GM18858 (cell line): ENCODE results near the gene DMTF1.

ENCODE experiments used
- ATAC-seq: cut with Tn5 transposase; IDR thresholded peaks from one replicate; pipeline ENCODE4 v1.9.1; 2021; ENCODE audit not compliant: unreplicated experiment

Gene DMTF1

DNA sequence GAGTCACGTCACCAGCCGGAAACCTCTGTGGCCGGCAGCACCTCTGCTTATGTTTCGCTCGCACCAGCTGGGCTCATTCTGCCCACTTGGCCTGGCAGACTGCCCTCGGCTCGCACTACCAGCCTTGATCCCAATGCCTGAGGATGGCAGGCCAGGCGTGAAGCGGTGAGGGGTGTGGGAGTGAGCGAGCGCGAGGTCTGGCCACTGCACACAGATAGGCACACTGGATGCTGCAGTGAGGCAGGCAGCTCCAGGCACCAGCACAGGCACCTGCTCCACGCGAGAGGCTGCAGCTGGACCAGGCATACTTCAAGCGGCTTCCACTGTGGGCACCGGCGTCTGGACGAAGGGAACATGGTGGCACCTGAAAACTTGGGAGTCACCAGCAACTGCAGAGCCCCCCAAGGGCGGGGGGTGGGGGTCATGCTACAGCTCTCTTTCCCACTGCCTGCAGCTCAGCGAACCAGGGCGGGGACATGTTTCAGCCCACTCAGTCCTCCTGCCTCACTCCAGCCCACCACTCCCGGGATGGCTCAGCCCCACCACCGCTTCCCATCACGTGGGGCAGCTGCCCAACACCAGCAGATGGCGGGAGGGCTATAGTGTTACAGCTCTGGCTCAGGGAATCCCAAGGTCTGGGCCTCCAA is 5.4 kb upstream of the DMTF1 start:
- ATAC-seq: no peak

DNA sequence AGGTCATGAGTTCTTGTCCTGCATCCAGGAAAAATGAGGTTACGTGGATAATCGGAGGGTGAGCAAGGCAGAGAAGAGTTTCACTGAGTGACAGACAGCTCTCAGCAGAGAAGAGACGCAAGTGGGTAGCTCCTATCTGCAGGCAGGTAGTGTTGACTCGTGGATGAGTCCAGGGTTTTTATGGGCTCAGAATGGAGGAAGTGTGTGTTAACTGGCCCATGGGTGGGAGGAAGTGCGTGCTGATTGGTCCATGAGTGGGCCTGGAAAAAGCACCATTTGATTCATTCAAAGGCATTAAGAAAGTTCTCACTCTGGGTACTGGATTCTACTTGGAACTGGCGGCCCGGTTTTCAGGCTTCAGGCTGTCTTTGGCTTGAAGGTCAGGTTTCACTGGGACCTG is 4.8 kb upstream of the DMTF1 start:
- ATAC-seq: no peak

DNA sequence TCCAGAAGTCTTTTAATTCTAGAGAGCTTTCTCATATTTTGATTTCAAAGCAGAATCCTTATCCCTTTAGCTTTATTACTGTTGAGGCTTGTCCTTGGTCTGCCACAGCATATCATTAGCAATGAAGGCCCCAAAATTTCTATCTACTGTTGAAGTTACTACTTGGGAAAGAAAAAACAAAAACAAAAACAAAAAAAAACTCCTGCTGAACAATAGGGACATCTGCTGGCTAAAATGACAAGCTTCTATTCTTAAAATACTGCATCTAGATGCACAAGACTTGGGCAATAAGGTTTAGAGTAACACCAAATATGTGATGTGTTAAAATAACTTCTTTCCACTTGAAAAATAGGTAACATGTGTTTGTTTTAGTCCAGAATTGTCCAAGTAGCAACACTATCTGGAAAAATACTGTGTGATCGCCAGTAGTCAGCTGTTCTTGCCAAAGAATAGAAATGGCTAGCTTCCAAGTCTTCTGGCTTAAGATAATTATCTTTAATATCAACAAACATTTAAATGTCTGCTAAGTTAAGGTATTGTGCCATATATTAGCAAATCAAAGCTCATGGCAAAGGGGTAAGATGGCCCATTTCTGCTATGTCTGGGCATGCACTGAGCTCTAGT is 3.8 kb upstream of the DMTF1 start:
- no peak for ATAC-seq

DNA sequence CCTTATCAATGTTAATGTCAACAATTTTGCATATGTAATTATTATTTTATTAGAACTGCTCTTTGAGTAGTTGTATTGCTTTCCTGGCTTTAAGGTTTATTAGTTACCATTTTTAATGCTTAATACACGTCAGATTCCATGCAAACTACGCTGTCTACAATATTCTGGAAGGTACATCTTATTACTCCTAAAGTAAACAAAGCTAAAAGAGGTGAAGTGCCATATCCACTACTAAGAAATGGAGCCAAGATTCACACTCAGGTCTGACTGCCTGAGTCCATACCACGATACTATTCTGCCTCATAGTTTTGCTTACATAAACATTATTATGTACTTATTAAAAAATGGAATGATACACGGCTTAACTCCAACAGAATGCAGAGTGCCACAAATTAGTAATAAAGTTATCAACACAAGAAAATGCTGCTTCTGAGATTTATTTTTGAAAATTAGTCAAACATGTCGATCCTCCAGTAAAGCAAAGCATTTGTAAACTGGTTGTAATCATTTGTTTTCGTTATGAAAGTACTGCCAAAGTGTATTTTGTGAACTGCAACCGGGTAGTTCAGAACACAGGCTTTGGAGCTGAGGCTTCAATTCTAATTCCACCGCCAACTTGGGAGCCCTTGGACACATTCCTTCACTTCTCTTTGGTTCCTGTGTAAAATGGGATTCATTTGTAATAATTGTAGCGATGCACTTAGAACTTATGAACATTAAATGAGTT is 1.1 kb upstream of the DMTF1 start:
- no peak for ATAC-seq

DNA sequence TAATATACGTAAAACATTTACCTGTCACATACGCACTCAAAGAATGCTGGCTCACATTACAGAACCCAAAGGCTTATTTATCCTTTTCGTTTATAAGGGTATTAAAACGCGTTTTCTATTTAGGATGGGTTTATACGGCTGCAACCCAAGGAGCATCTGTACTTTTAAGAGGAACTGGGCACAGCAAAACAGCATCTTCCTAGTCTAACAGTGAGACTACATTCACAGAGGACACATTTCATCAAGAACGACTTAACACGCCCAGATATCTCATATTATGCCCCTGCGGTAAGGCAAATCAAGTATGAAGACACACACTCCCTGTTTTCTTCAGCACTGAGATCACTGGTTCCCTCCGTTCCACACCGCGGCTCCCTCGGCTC is 533 bp upstream of the DMTF1 start:
- ATAC-seq: peak; percentile 16

DNA sequence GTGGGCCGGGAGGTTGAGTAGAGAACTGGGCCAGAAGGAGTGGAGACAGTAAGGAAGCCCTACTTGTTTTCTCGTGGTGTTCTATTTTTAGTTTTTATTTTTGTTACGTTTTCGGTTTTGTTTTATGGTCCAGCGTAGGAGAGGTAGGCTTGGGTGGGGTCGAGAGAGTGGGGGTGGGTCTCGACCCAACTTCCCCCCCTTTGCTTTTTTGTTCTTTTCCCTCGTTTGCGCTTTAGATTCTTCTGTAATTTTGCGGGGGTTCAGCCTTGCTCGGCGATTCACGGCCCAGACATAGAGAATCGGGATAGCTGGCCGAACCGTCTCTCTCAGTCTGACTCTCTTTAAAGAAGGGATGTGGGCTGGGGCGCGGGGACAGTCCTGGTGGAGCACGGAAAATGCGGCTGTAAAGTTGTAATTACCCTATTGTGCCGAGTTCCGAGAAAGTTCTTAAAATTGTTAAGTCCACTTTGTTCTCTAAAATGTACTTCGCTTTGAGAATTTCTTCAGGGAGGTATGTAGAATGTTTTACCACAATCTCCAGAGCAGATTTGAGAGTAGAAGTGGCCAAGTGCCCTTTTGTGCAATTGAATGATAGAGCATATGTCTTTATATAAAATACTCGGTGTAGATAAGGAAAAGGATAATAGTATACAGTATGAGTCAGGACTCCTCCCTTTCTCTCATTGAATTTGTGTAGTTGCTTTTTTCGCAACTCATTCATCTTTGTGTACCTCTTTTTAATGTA is 816 bp downstream of the DMTF1 start:
- no peak for ATAC-seq

DNA sequence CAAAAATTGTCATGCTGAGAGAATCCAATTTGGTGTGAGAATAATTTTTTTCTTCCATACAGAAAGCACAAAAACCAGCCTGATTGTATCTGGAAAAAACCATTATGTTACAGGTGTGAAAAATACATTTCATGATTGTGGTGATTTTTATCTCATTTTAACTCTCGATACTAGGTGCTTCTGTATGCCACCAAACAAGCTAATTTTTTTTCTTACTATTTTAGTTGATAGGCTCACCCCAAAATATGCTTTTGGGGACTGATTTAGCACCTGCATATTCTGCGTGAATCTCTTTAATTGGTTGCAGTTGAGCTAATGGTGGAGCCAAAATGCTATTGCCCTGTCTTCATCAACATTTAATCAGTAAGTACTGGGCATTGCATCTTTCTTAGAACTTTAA is 1.9 kb downstream of the DMTF1 start:
- ATAC-seq: no peak

DNA sequence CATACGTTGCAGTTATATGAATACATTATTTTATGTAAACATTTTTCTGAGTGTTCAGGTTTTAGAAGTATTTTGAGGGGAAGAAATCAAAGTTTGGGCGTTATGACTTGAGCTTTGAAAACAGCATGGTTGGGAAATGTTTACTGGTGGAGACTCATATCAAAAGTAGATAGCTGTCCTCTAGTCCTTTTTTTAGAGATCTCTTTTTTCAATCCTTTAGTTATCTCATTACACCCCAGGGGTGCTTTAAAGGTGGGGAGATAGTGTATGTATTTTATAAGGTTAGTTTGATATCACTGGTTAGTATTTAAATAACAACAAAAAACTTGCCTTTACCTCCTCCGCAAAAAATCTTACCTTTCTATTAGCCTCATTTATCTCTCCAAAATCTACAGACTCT is 2.3 kb downstream of the DMTF1 start:
- ATAC-seq: no peak

DNA sequence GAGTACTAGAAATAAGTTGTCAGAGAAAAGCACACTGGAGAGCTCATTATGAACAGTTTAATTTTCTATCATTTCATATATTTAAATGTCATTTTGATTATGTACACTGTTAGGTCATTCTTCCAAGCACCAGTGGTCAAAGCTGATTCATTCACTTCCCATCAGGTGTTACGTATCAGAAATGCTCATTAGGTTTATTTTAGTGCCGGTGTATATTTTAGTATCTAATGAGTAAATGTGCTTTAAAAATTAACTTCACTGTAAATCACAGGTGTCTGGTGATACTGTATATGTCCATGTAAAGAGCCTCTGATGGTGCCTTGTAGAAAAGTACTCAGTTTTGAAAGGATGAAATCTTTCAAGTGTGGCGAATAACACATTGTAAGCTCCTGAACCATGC is 3.5 kb downstream of the DMTF1 start:
- no peak for ATAC-seq

DNA sequence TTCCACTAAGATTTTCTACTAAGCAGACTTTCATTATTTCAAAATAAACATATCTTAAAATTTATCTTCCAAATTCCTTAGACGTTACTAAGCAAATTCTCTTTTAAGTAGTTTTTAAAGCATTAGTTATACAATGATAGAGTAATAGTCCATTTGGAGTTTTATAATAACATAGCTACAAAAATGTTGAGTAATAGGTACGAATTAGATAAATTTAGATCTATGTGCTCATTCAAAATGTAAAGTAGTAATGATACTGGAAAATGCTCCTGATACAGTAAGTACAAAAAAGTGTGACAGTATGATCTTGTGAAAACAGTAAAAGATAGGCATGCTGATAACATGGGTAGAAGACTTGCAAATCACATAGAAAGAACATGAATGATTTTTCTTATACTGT is 4.5 kb downstream of the DMTF1 start:
- no peak for ATAC-seq

DNA sequence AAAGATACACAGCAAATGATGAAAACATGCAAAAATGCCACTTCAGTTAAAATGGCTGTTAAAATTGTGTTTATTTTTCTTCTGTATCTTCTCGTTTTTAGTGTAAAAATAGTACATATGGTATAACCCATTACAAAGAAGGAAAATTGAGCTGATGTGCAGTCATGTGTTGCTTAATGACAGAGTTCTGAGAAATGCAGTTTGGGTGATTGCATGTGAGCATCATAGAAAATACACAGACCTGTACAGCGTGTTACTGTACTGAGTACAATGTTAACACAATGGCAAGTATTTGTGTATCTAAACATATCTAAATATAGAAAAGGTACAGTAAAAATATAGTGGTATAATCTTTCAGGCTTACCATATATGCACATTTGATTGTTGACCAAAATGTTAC is 7.3 kb downstream of the DMTF1 start:
- ATAC-seq: no peak

DNA sequence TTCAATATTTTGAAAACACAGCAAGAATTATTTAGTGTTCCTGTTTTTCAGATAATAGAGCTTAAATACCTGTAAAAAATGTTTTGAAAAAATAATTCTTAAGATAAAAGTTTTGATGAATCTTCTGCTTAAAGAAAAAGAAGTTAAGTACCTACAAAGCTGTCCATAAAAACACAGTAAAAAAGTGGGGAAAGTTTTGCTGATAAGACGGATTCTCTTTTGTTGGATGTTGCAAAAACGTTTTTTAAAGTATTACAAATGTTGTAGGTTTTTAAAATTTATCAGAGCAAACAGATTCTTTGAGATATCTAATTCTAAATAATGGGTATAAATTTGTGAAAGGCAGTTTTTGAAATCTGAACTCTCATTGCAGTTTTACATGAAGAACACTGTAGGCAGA is 12.2 kb downstream of the DMTF1 start:
- no peak for ATAC-seq

DNA sequence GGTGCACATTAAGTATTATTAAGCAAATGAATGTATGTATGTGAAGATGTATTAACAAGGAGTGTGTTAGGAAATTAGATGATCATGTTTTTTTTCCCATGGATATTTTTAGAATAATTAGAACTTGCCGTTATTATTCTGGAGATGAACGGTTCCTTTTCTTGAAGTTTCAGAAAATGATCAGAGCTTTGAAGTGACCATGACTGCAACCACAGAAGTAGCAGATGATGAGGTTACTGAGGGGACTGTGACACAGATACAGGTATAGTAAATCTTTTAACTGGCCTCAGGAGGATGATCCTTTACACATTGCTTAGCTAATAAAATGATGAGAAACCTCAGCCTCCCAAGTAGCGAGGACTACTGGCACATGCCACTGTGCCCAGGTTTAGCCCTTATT is 18.6 kb downstream of the DMTF1 start:
- ATAC-seq: no peak

DNA sequence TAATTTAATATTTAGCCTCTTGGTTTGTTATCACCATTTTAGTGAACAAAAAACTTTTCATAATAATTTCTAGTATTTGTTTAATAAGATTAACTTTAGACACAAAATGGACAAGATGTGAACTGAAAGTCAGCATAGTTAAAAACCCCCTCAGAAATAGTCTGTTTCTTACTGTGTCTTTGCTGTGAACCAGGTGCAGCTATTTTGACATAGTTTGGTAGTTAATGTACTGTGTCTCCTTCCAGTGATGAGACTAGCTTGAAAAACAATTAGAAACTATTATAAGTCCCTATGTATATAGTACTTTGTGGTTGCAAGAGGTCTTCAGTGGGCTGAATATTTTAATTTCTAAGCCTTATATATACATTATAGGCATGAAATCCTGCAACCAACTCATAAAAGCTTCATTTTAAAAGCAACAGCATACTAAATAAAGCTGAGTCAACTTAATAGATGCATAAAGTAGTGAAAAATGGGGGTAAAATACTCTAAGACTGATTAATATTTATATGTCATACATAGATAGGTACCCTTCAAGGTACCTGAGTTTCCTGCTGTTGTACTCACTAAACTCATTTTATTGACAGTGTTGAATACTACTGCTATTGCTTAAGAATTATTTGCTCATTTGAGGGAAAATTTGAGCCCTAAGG is 19.2 kb downstream of the DMTF1 start:
- no peak for ATAC-seq

DNA sequence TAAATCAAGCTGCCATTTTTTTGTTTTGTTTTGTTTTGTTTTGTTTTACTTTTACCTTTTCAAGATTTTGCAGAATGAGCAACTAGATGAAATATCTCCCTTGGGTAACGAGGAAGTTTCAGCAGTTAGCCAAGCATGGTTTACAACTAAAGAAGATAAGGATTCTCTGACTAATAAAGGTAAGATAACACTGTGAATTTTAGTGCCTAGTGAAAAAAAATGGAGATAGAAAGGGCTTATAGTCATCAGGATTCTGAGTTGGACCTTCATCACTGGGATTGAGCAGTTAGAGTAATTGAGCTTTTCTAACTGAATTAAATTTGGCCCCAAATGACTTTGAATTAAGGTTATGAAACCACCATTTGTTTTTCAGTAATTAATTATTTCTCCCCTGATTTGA is 21.2 kb downstream of the DMTF1 start:
- no peak for ATAC-seq

DNA sequence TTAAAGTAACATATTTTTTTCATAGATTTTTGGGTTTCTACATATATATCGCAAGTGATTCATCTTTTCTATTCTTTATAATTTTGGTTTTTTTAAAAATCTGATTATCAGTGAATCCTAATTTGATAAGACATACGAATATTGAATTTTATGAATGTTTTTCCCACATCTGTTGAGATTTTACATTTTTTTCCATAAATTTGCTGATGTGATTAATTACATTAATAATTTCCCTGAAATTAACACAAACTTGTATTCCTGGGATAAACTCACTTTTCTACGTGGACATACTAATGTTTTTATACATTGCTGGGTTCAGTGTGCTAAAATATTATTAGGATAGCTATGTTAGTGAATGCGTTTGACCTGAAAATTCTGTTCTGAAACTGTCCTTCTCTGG is 26.1 kb downstream of the DMTF1 start:
- no peak for ATAC-seq

DNA sequence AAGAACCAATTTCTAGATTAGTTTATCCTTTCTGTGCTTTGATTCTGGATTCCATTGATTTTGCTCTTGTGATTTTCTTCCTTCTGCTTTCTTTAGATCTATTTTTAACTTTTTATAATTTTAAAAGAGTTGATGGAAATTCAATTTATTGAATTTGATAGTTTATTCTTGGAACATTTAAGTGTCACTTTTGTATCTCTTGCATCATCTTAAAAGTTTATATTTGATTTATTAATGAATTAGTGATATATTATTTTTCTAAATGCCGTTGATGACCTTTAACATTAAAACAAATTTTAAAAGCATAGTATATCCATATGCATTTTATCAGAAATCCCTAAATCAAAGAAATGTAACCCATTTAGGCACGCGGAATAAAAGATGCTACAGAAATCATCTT is 26.9 kb downstream of the DMTF1 start:
- ATAC-seq: no peak

DNA sequence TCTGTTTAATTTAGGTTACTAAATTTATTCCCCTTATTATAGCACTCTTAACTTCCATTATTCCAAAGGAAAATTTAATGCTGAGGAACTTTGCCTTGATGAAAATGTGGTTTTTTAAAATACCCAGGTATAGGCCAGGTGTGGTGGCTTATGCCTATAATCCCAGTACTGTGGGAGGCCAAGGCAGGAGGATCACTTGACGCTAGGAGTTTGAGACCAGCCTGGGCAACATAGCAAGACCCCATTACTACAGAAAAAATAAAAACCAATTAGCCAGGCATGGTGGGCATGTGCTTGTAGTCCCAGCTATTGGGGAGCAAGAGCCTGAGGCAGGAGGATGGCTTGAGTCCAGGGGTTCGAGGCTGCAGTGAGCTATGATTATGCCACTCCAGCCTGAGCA is 34.9 kb downstream of the DMTF1 start:
- ATAC-seq: no peak

DNA sequence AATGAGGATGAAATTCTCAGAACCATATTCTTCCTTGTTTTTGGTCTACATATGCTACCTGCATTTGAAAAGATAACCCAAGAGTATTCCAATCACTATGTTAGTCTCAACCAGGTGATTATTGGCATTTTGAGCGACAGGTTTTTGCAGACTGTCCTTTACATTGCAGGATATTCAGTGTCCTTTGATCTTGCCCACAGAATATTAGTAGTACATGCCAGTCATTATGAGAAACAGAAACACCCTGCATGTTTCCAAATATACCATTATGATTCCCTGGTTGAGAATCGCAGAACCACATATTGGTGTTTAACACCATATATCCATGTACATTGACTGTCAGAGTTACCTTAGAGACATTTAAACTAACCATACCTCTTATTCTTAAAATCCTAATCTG is 36.7 kb downstream of the DMTF1 start:
- ATAC-seq: no peak

DNA sequence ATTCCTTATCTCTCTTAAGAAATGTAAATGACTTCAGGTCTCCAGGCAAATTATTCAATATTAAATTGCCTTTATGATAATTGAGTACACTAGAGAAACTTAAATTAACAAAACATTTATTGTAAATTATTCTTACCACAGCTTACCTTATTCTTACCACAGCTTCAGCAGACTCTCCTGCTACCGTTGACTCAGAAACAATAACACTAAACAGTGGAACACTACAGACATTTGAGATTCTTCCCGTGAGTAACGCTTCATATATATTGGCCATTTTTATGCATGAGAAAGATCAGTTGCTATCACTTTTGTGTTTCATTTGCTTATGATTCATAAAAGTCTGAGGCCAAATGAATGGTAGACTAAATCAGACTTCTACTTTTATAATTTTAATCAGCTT is 38.5 kb downstream of the DMTF1 start:
- ATAC-seq: no peak

DNA sequence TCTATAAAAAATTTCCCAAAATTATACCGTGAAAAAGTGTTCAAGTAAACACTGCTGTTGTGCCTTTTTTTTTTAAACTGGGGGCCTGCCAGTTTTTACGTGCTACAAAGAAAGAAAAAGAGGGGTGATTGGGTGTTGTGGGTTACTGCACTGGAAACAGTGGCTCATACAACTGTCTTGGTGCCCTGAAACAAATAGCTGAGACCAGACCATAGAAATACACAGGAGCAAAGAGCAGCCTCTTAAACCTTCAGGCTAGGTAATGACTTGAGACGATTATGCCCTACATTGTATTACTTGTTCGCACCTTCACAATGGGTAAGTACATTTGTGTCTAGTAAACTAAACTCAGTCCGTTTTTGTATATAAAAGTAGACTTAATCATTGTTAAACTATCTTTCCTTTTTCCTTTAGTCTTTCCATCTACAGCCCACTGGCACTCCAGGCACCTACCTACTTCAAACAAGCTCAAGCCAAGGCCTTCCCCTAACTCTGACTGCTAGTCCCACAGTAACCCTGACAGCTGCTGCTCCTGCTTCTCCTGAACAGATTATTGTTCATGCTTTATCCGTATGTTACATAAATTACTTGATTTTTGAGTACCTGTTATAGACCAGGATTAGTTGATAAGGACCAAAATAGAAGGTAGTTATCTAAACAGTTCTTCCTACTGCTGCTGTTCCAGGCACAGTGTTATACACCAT is 40.7 kb downstream of the DMTF1 start:
- no peak for ATAC-seq
